ENCODE results near the gene ATAD1. TPM values are rescaled to one million over a fixed set of nuclear protein-coding genes. Genes with fewer than 3 reads are reported as not detected.

ATAD1 gene
- total RNA-seq, 1 donor from 2014 or later = 16.9 TPM

- DNase-seq (ENCODE audit: low read depth in 2 of 2) = peak in 1 of 2 donors; percentile 14
Measured at GRCh38 chr10:87715552-87716347, 102.3 kb downstream of the ATAD1 start.

GRCh38 chr10:87713707-87714106 is 104.3 kb downstream of the ATAD1 start:
- no peak for DNase-seq (ENCODE audit: low read depth in 2 of 2)

GRCh38 chr10:87712913-87713616 is 105.0 kb downstream of the ATAD1 start:
- DNase-seq (ENCODE audit: low read depth in 2 of 2) = peak in 1 of 2 donors; percentile 63

- no peak for DNase-seq (ENCODE audit: low read depth in 2 of 2)
Measured at GRCh38 chr10:87707254-87707653, 110.8 kb downstream of the ATAD1 start.

- no peak for DNase-seq (ENCODE audit: low read depth in 2 of 2)
Measured at GRCh38 chr10:87706731-87707130, 111.3 kb downstream of the ATAD1 start.

GRCh38 chr10:87705339-87705738 is 112.7 kb downstream of the ATAD1 start:
- peak; percentile 6 to 36 for DNase-seq (ENCODE audit: low read depth in 2 of 2)

- no peak for DNase-seq (ENCODE audit: low read depth in 2 of 2)
Measured at GRCh38 chr10:87703771-87704170, 114.3 kb downstream of the ATAD1 start.

- no peak for DNase-seq (ENCODE audit: low read depth in 2 of 2)
Measured at GRCh38 chr10:87702973-87703294, 115.1 kb downstream of the ATAD1 start.

GRCh38 chr10:87702260-87702972 is 115.6 kb downstream of the ATAD1 start:
- DNase-seq (ENCODE audit: low read depth in 2 of 2) = no peak

Other genes with a start within 250 kb of the ATAD1 start
- gene PAPSS2, start 158.3 kb downstream of the ATAD1 start, total RNA-seq = 54.0 and 140 TPM in 2 replicates
- 0.20 and 0.22 TPM in 2 replicates for gene KLLN, start 45.3 kb upstream of the ATAD1 start, total RNA-seq
- 60.1 and 87.3 TPM in 2 replicates for gene PTEN, start 45.4 kb upstream of the ATAD1 start, total RNA-seq

Data from lung microvascular endothelial cell (primary cell).